ENCODE results near the gene GDF2. TPM values are rescaled to one million over a fixed set of nuclear protein-coding genes. Genes with fewer than 3 reads are reported as not detected.

The GDF2 gene
- total RNA-seq, 4 donors from 2014 or later, result not detected

DNA sequence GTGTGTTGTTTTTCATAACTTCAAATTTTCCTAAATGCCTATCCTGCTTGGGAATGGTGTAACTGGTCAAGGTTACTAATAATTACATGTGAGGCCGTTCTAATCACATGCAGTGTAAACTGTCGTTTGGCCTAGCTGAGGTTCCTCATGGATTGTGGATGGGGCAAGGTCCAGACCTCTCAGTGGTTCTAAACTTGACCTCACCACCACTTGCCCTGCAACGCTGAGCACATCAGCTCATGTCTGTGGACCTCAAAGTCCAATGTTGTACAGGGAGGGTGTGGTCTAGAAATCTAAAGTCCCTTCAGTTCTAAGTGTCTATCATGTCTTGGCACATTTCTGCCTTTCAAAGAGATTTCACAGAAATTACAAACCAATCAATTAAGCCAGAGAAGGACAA lies 41.5 kb downstream of the GDF2 start:
- intact Hi-C loops (cut with DNase I; ENCODE audit: low total_unique reads), result no loop called here
- no peaks in the 10 kb centered on the region for H3K36me3 ChIP-seq
- no peak for DNase-seq

DNA sequence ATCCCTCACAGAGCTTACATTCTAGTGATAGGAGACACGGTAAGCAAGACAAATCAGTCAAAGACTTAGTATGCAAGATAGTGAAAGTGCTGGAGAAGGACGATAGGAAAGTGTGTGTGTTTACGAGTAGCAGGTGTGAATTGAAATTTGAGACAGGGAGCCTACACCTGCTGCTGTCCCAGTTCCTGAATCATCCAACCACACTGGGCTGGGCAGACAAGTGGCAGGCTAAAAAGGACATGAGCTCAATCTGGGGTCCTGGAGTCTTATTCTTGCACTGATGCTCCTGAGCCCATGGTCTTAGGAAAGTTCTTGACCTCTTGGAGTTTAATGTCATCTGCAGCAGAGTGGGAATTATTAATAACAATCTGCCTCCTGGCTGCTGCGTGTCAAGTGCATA lies 42.1 kb downstream of the GDF2 start:
- H3K4me1 ChIP-seq, result no peaks in the 10 kb centered on the region
- no peak overlapping the region for H3K4me3 ChIP-seq
- no peaks in the 10 kb centered on the region for H3K27me3 ChIP-seq
- intact Hi-C loops (cut with DNase I; ENCODE audit: low total_unique reads), result no loop called here
- H3K27ac ChIP-seq, result no peak overlapping the region
- TF ChIP-seq, protein P1, sequence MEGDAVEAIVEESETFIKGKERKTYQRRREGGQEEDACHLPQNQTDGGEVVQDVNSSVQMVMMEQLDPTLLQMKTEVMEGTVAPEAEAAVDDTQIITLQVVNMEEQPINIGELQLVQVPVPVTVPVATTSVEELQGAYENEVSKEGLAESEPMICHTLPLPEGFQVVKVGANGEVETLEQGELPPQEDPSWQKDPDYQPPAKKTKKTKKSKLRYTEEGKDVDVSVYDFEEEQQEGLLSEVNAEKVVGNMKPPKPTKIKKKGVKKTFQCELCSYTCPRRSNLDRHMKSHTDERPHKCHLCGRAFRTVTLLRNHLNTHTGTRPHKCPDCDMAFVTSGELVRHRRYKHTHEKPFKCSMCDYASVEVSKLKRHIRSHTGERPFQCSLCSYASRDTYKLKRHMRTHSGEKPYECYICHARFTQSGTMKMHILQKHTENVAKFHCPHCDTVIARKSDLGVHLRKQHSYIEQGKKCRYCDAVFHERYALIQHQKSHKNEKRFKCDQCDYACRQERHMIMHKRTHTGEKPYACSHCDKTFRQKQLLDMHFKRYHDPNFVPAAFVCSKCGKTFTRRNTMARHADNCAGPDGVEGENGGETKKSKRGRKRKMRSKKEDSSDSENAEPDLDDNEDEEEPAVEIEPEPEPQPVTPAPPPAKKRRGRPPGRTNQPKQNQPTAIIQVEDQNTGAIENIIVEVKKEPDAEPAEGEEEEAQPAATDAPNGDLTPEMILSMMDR (IDR thresholded peaks at IDR 0.05), result no peak
- TF ChIP-seq POLR2A (IDR thresholded peaks at IDR 0.05), result no peak
- DNase-seq, result no peak
- H3K9me3 ChIP-seq, result no peaks in the 10 kb centered on the region
- H3K36me3 ChIP-seq, result no peaks in the 10 kb centered on the region

More for the DNA sequence above, 41.5 kb downstream of the GDF2 start:
- no peaks in the 10 kb centered on the region for H3K27me3 ChIP-seq
- H3K9me3 ChIP-seq, result no peaks in the 10 kb centered on the region
- no peaks in the 10 kb centered on the region for H3K4me1 ChIP-seq
- no peak overlapping the region for H3K27ac ChIP-seq
- TF ChIP-seq, protein P1 (IDR thresholded peaks at IDR 0.05), result no peak
- no peak for TF ChIP-seq POLR2A (IDR thresholded peaks at IDR 0.05)
- H3K4me3 ChIP-seq, result no peak overlapping the region

DNA sequence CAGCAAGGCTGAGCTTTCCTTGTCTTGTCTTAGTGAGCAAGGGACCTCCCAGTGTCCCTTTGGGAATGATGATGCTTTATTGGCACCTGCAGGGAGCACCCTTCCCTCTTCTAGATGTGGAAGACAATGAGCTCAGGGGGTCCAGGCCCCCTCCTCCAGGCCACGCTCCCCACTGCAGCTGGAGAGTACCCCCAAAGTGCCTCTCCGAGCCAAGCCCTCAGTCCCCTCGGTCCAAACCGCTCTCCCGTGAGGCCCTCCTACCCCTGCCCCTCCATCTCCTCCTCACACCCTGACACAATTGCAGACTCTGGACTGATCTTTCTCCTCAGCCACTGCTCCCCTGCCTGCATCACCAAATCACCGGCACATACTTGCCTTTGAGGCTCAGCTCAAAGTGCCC lies 42.7 kb downstream of the GDF2 start:
- H3K9me3 ChIP-seq, result no peaks in the 10 kb centered on the region
- DNase-seq, result no peak
- no peaks in the 10 kb centered on the region for H3K4me1 ChIP-seq
- H3K36me3 ChIP-seq, result no peaks in the 10 kb centered on the region
- TF ChIP-seq POLR2A (IDR thresholded peaks at IDR 0.05), result no peak
- TF ChIP-seq, protein P1 (IDR thresholded peaks at IDR 0.05), result no peak
- H3K27me3 ChIP-seq, result no peaks in the 10 kb centered on the region
- no peak overlapping the region for H3K27ac ChIP-seq
- H3K4me3 ChIP-seq, result no peak overlapping the region
- intact Hi-C loops (cut with DNase I; ENCODE audit: low total_unique reads), result no loop called here

DNA sequence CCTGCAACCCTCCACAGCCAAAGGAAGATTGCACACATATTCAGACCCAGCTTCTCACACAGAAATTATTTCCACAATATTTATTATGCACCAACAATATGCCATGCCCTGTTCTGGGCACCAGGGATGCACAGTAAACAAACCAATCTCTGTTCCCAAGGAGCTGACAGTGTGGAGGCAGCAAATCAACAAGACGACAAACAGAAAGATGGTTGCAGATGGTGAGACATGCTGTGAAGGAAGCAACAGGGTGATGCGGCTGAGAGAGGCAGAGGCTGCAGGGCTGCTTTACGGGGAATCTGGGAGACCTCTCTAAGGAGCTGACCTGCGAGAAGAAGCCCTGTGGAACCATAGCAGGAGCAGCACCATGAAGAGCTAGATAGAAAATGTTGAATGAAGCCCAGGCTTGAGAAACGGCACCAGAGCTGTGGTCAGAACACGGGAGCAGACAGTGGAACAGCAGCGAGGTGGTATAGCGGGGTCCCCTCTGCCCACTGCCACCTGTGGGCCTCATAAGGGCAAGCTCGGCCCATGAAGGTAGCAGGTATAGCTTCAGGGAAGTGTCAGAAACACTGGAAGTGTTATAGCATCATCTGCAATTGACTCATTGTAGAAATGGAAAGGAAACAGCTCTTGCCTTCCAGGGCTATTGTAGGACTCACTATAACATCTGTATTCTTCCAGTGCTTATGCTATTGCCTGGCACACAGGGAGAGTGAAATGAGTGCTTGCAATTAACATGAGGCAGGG lies 43.4 kb downstream of the GDF2 start:
- TF ChIP-seq POLR2A (IDR thresholded peaks at IDR 0.05), result no peak
- TF ChIP-seq, protein P1 (IDR thresholded peaks at IDR 0.05), result no peak
- Histone ChIP-seq H3K27me3 (no peaks in the 10 kb centered on the region), H3K36me3 (no peaks in the 10 kb centered on the region), H3K4me3 (no peak overlapping the region), H3K4me1 (no peaks in the 10 kb centered on the region), H3K9me3 (no peaks in the 10 kb centered on the region), H3K27ac (no peak overlapping the region)
- intact Hi-C loops (cut with DNase I; ENCODE audit: low total_unique reads), result no loop called here
- DNase-seq, result no peak

DNA sequence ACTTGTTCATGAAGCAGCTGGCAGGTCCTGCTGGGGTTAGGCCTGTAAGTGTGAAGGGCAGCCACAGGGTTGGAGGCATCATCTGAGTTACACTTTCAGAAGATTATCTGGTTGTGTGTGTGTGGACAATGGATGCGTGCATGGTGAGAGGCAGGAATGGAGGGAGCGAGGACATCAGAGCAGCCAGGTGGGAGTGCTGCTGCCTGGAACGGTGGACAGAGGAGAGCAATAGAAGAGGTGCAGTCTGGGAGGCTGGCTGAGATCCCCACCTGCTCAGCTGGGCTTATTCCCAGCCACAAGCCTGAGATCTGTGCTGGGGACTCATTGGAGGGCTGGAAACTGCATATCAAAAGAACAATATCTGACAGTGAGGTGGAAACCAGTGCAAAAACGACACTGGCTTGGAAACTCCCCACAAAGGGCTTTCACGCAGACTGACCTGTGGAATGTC lies 44.0 kb downstream of the GDF2 start:
- H3K36me3 ChIP-seq, result no peaks in the 10 kb centered on the region
- H3K4me1 ChIP-seq, result no peaks in the 10 kb centered on the region
- H3K9me3 ChIP-seq, result no peaks in the 10 kb centered on the region
- DNase-seq, result no peak
- intact Hi-C loops (cut with DNase I; ENCODE audit: low total_unique reads), result no loop called here
- no peaks in the 10 kb centered on the region for H3K27me3 ChIP-seq
- H3K27ac ChIP-seq, result no peak overlapping the region
- H3K4me3 ChIP-seq, result no peak overlapping the region
- TF ChIP-seq, protein P1 (IDR thresholded peaks at IDR 0.05), result no peak
- TF ChIP-seq POLR2A (IDR thresholded peaks at IDR 0.05), result no peak

Data from uterus (tissue), 4 donors.